ENCODE results near the gene HOXA13.

HOXA13 gene

DNA sequence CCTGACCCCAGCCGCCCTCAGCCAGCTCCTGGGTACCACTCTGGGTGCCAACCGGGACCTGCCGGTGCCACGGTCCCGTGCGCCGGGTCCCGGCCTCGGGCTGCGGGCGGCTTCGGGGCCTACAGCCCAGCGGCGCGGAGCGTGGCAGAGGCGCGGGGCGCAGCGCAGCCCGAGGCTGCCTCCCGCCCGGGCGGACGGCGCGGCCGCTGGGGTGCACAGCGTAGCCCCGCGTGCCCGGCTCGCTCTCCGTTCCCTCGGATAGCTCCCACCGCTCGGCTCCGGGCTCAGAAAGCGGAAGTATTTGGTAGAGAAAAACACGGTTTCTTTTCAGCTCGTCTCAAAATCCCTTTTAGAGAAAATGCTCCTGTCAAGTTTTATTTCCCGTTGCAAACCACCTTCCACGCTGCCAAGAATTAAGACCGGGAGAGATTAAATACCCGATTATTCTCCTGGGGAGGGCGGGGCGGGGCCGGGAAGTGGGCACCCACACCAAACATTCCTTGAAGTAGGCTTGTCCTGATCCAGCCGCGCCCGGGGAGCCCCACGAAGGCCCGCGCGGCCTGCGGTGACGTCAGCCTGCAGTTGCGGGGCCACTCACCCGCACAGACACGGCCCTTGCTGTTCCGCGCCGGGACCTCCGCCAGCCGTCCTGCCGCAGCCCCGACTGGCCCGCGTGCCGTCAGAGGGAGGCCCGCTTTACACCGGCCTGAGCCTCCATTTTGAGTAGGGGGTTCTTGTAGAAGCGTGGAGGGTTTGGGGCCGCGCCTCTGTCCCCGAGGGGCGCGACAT lies 7.2 kb downstream of the HOXA13 start:
- no peak for DNase-seq (ENCODE audit: low read depth in 2 of 2)

DNA sequence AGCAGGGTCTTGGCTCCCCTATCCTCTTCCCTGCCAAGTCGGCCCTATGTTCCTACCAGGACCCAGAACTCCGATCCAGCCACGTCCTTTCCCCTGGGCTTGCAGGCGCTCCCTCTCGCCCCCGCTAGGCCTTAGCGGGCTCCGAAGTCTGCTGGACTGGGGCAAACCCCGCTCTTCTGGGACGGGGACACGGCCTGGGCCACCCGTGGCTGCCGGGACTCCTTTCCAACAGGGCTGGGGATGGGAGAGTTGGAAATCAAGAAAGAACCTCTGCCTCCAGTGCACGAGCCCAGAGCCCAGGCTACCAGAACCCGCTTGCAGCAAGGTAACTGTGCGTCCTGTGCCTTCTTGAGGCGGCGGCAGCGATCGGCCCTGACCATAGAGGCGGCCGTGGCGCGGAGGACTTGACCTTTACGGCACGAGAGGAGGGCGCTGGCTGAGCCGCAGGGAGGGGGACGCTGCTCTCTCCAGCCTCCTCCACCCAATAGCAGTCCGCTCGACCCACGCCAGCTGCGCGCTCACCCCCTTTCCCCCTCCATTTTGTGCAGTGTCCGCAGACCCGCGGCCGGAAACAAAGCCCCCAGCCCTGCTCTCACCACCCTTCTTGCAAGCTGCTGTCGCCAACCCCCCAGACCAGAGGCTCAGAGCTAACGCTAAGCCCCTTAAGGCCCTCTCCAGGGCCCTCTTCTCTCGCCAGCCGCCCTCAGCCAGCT lies 7.9 kb downstream of the HOXA13 start:
- DNase-seq (ENCODE audit: low read depth in 2 of 2): no peak

DNA sequence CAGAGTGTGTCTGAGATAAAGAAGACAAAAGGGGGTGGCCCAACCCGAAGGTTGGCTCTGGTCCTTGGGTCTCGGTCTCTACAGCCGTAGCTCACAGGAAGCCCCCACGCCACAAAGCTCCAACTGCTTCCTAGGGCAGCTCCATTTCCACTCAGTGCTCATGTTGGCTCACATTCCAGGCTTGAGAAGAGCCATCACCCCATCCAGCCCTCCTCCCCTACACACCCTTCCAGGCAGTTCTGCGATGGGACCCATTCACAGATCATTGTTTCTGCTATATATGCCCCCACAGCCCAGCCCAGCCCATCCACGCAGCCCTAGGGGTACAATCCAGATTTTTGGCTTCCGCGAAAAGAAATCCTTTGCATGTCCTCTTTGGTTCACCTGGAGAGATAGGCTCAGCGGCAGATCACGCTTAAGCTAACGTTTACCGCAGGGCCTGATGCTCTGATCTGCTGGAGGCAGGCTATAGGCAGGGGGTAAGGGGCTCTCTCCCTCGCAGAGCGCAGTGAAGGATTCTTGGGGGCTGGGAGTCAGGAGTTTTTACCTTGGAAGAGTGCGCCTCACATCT lies 8.6 kb downstream of the HOXA13 start:
- DNase-seq (ENCODE audit: low read depth in 2 of 2): no peak

DNA sequence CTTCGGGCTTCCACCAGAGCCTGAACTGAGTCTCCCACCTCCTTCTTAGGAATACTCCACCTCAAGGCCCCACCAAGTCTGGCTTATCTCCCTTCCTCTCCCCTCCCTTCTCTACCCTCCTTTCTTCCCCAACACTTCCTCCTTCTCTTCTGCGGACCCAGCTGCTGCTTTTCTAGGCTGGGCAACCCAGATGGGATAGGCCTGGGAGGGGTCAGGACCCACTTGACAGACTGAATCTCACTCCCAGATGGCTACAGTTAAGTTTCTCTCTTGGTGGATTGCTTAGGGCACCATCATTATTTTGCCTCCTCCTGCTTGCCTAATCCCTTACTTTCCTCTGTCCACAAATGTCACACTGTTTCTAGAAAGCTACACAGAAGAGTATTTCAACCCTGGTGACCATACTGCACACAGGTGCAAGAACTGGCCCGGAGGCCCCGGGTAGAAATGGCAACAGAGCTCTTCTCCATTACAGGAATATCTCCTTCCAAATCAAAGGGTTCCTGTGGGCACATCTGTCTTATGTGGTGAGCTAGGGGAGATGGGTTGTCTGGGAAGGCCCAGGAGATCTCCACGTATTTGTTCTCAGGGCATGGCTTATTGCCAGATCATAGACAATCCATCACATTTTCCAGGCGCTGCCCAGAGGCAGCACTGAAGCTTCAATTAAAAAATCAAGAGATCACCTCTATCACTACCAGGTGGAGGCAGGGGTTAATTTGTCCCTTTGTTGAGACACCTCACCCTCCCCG lies 9.7 kb downstream of the HOXA13 start:
- DNase-seq (ENCODE audit: low read depth in 2 of 2): no peak

DNA sequence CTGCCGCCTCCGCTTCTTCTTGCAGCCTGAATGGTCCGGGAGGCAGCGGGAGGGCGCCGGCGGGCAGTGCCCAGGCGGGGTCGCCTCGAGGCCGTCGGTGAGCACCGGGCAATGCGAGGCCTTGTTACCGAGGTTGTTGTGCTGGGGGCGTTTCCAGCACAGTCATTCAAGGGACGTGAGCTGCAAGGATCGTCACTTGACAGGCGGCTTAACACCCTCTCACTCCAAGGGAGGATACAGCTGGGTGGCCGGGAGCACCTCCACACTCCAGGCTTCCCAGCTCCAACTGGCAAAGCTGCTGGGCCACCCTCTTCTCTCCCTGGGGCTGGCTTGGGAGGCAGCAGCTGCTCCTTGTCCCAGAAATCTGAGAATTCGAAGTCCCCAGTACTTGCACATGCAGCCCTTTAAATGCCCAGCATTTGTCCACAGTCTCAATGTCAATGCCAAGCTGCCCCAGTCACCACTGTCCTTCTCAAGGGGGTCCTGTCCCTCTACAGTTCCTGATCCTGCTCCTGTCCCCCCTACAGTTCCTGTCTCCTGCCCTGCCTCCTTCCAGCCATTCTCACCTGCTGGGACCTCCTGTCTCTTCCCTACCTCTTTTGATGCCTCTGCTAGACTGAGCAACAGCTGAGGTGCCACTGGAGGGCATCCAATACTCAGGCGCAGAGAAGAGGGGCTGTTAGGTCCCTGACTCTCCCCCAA lies 10.4 kb downstream of the HOXA13 start:
- DNase-seq (ENCODE audit: low read depth in 2 of 2): no peak

DNA sequence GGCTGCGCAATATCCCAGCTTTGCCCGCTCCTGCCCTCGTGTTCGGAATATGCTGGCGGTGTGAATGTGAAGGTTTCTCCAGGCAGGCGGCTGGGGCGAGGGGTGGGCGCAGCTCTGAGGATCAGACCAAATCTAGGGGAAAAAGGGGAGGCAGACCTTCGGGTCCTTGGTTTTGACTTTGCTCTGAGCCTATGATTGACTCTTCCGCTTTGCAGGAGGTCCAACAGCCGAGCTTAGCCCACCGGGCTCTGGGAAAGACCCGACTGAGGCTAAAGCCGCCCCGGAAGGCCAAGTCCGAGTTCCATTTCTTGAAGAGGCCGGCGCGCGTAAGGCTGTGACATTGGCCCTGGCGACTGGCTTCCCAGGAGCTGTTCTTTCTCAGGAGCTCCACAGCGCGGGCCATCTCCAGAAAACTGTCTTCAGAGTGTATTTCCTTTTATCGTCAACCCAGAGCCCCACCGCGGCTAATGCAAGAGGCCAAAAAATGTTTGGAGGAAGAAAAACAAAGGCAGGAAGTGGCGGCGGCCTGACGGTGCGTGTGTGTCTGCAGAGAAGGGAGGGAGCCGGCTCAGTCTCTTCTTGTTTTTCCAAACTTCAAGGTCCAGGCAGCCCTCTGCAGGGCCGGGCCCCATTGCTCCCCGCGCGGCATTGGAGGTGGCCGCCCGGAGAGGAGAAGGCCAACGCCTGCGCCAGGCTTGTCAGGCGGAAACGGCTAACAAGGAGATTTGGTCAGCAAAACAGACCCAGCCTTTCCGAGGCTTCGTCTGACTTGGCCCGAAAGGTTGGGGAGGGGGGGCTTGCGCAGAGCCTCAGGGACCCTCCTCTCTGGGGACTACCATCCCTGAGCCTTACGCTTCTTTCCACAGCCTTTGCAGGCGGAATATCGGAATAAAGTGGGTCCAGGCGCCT lies 11.3 kb downstream of the HOXA13 start:
- no peak for DNase-seq (ENCODE audit: low read depth in 2 of 2)

DNA sequence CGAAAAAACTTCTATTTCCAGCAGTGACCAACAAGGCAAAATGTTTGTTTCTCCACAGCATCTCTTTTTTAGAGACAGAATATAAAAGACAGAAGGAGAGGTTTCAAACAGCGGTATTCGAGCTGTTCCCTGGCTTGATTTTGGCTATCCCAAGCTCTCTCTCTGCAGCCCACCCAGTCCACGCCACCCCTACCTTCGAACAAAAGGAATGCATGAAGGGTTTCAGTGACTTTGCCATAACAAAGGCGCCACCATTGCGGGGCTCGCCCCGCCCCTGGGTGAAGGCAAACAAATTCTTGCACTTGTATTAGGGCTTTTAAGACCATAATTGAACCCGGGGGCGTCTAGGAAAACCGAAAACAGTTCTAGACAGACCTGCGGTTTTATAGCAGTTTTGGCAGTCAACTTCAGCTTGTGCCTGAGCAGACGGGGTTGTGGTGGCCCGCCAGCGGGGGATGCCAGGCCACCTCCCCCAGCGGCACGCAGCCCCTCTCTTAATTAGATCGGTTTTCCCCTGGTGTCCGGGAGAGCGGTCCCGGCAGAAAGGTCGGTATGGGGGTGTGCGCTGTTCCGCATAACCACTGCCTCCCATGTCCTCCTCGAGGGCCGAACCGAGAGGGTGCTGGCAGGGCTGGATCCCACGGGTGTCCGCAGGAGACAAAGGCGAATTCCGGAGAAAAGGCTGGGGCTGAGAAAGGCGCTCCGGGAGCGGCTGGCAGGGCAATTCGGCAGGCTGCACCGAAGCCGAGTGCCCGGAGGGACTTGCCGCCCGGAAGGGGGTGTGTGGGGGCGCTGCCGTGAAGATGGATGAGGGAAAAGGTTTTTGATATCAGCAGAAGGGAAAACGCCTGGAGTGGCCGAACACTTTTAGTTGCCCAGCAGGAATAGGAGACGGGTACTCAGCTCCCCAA lies 12.2 kb downstream of the HOXA13 start:
- DNase-seq (ENCODE audit: low read depth in 2 of 2): no peak

DNA sequence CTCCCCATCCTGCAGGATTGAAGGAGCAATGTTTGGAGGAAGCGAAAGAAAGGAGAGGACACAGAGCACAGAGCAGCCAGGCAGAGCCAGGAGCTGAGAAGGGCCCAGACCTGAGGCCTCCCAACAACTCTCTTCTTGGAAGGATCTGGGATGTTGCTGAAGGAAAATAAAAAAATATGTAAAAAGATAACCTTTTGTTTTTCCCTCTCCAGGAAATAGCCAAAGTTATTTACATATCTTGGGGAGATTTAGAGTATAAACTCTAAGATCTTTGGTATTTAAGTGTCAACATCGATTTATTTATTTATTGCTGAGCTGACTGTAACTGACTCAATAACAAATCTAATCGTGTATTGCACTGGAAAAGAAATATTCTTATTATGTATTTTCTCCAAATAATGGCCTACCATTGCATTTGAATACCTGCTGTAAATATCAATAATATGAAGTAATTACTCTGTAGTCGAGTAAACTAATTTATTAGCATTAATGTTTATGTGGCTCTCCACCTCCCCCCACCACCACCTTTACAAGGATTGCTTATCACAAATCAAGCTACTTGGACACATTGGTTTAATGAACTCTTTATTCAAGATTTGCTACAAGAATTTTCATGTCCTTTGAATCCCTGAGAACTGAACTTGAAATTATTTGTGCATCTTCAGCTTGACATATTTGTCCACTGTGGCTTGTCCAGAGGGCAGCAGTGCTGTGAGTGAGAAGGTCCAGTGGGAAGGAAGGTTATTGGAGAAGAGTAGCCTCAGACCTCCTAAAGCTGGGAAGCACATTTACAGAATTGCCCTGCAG lies 13.0 kb downstream of the HOXA13 start:
- no peak for DNase-seq (ENCODE audit: low read depth in 2 of 2)

DNA sequence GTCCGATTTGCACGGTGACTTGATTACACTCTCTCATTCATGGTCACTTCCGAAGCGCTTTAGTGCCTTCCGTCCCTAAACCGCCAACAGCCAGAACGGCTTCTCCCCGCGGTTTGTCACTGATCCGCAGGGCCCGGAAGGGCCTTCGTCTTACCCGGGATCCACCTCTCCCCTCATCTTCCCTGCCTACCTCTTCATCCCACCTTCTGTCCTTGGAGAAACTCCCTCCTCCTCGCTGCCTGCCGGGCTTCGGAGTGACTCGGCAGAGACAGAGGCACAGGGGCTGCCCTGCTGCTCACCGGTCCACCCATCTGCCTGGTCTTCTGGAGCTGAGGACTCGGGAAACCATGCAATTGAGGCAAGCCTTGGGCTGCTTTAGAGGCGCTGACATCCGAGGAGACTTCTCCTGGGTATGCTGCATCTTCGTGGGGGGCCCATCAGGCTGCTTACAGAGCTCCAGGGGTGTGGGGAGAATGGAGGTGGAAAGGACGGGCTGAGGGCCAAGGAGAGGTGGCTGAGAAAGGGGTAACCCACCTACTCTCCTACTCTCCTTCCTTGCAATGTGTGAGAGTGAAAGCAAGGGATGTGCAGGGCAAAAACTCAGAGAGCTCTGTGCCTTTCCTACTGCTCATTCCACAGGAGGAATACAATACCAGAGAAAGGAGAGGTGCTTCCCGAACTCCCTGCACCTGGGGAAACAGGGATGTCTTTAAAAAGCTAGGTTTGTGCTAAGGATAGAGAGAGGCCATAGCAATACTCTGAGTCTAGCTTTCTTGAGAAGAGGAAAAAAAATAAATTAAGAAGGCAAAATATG lies 13.8 kb downstream of the HOXA13 start:
- no peak for DNase-seq (ENCODE audit: low read depth in 2 of 2)

DNA sequence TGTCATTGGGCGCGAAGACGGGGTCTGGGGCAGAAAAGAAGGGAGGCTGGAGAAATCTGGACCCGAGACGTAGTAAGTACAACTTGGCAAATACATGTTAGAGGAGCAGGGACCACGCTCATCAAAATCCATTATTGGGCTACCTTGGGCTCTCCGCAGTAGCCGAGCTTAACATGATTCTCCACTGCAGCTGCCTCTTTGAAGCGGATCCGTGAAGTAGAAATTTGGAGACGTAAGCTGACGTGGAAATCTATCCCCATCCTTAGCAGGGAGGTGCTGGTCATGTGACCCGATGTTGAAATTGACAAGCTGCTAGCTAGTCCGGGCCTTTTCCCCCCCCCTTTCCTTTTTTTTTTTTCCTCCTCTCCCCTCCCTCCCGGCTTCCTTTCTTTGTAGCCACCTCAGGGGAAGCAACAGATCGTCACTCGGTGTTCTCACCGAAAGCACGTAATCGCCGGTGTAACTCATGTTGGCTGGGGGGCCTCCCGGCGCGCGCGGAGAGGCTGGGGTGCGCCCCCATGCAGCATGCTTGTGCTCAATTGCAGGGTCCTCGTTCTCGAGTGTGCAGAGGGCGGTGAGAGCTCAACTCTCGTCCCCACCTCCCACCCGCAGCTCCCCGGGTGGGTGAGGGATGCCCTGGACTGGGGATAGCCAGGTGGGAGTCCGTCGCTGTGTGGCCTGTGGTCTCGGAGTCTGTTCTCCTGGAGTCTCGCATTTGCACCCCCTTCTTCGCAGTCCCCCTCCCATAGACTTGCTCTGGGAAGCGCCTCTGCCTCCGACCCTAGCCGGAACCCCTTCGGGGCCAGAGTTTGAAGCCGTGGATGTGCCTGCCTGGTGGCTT lies 14.7 kb downstream of the HOXA13 start, which contains the start of gene HOXA11:
HOXA11 (minus strand) TSS at position 220 of the 841 bp plus-strand sequence; CDS start at position 132, 88 bp downstream.
- DNase-seq (ENCODE audit: low read depth in 2 of 2): no peak

DNA sequence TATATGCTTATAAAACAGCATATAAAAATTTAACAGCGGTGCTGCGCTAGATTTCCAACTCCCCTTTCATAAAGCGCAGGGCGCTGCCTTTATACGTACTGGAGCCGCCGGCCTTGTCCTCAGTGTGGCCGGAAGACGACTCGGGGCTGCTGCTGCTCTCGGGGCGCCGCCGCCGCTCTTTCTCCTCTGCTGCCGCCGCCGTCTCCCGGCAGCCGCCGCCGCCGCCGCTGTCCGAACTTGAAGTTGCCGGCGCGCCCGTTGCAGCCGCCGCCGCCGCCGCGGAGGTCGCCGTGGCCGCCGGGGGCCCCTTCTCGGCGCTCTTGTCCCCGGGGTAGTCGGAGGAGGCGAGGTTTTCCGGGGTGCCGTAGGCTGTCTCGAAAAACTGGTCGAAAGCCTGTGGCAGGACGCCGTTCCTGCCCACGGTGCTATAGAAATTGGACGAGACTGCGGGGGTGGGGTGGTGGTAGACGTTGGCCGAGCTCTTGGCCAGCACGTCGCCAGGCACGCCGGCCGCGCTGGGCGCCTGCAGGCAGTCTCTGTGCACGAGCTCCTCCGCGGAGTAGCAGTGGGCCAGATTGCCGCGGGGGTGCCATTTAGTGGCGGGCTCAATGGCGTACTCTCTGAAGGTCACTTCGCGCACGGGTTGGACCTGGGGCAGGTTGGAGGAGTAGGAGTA lies 15.4 kb downstream of the HOXA13 start:
- DNase-seq (ENCODE audit: low read depth in 2 of 2): no peak

DNA sequence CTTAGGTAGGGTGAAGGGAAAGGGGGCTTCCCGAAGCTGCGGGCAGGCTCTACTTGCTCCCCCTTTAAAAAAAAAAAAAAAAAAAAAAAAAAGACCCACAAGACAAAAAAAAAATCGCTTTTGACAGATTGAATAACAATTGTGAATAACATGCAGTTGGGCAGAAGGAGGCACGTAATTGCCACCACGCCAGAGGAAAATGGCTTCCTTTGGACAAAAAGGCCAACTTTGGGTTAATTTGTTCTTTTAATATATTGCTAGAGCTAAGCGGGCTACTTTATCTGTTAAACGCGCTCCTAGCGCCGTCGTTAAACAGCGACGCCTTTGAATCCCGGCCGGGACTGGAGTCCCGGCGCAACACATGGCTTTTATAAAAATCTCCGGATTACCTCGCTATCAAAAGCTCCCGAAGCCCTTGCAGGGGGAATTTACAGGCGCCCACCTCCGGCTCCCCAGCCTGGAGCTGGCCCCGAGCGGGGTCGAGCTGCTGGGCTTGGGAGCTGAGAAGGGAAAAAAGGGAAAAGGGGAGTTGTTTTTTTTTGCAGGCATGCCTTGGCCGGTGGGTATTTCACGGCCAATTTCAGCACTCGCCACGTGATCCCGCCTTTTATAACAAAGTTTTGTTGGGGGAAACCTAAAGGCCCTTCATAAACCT lies 16.1 kb downstream of the HOXA13 start:
- no peak for DNase-seq (ENCODE audit: low read depth in 2 of 2)

DNA sequence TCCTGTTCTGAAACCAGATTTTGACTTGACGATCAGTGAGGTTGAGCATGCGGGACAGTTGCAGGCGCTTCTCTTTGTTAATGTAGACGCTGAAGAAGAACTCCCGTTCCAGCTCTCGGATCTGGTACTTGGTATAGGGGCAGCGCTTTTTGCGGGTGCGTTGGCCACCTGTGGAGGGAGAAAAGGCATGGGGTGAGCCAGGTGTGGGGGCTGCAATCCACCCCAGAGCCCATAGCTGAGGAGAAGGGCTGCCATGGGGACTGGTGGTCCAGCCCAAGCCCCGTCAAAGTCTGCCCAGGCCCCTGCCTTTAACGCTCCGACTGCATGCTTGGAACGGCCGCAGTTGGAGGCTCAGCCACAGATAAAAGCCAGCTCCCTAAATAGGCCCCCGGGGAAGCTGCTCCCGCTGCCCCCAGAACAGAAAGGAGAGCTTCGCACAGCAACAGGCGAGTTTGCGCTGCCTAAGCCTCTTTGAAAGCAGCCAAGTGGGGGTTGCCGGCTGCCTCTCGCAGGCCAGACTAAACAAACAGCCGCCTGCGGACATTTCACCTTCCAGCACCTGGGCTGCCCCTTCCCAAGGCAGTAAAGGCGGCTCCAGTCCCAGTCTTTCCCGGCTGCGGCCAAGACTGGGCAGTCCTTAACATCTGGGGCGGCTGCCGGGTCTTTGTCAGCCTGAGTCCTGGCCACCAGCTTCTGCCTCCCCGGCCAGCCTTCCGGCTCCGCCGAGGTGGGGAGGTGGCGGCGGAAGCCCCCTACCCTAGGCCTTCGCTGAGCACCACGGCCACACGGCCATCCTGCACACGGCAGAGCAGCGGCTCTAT lies 16.8 kb downstream of the HOXA13 start:
- no peak for DNase-seq (ENCODE audit: low read depth in 2 of 2)

DNA sequence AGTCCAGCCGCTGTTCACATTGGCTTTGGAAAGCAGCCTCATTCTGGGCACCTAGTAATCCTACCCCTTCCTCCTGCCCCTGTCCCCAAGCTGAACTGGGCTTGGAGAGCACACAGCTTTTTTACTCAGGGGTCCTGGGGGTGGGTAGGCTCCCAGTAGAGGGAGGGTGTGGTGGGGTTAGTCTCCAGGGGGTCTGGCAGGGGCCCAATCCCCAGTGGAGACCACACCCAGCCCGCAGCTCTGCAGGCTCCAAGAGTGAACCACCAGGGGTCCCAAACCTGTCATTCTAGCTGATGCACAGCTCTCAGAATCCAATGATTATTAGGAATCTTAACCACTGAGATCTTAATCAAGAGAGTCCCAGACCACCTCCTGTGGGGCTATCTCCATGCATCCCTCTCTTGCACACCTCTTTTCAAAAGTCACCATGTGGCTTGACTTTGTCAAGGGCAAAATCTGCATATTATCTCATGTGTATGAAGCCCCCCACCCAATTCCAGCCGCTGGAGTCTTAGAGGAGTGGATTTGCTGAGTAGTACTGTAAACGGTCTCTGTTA lies 17.5 kb downstream of the HOXA13 start:
- DNase-seq (ENCODE audit: low read depth in 2 of 2): no peak
